HepG2 (cell line): ENCODE measurements around the gene CHCHD6.

ENCODE experiments used
- BRCA1 ChIP-seq: sonication (generic); formaldehyde crosslinking; IDR thresholded peaks from 2 replicates; pipeline ENCODE4 v1.4.0; 2020; ENCODE audit warnings: missing genetic modification reagents
- ETV6 ChIP-seq: sonication (generic); formaldehyde crosslinking; conservative IDR thresholded peaks from 2 replicates; pipeline ENCODE4 v1.4.0; 2020; ENCODE audit warnings: missing genetic modification reagents
- ZFX ChIP-seq: sonication (generic); formaldehyde crosslinking; IDR thresholded peaks from 2 replicates; pipeline ENCODE4 v1.4.0; 2020; ENCODE audit warnings: mild to moderate bottlenecking, low read depth, missing genetic modification reagents, moderate library complexity
- TF ChIP-seq, protein P1 (sequence below): sonication (generic); formaldehyde crosslinking; IDR thresholded peaks from 2 replicates; pipeline ENCODE4 v1.5.0; 2020; ENCODE audit warnings: mild to moderate bottlenecking, missing genetic modification reagents, moderate library complexity

DNA sequence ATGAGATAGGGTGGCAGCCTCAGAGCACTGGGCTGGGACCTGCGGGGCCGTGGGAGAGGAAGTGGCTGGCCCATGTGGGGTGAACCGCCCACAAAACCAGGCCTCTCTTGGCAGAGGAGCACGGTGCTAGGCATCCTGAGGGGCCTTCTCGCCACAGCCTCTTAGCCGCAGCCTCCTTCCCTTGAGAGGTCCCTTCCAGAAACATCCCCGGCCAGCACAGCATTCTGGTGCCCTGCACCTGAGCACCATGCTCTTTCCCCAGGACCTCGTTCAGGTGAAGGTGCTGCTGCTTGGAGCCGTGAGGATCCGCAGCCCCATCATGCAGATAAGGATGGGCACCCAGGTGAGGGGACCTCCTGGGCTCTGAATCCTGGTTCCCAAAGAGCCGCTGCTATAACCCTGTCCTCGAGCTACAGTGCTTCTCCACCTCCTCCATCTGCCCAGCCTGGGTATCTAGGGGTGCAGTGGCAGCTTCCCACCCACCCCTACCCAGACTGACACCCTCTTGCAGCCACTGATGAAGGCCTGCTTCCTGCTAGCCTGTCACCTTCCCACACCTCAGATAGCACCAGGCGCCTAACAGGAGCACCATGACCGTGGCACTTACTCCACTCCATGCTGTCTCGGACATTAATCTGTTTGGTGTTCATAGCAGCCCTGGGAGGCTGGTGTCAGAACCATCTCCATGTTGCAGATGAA, 37.9 kb upstream of the CHCHD6 start:
- TF ChIP-seq, protein P1, sequence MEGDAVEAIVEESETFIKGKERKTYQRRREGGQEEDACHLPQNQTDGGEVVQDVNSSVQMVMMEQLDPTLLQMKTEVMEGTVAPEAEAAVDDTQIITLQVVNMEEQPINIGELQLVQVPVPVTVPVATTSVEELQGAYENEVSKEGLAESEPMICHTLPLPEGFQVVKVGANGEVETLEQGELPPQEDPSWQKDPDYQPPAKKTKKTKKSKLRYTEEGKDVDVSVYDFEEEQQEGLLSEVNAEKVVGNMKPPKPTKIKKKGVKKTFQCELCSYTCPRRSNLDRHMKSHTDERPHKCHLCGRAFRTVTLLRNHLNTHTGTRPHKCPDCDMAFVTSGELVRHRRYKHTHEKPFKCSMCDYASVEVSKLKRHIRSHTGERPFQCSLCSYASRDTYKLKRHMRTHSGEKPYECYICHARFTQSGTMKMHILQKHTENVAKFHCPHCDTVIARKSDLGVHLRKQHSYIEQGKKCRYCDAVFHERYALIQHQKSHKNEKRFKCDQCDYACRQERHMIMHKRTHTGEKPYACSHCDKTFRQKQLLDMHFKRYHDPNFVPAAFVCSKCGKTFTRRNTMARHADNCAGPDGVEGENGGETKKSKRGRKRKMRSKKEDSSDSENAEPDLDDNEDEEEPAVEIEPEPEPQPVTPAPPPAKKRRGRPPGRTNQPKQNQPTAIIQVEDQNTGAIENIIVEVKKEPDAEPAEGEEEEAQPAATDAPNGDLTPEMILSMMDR (CRISPR knock-in tag) = no peak
- TF ChIP-seq ETV6 (CRISPR knock-in tag) (no peak), BRCA1 (no peak), ZFX (CRISPR knock-in tag) (no peak)
